Ovary (tissue), 9 donors: ENCODE data around the gene WDR4. TPM values are rescaled to one million over a fixed set of nuclear protein-coding genes. Genes with fewer than 3 reads are reported as not detected.

Experiments used
- DNase-seq, 5 donors: peaks; one replicate each; pipeline ENCODE4 v3.0.0-alpha.2; 2019 to 2020
- H3K27ac ChIP-seq, 2 donors: fragments of 200-600 bp; one replicate each; pipeline versions ENCODE4 v1.5.1 to v1.8.0; 2019 to 2022
- H3K27me3 ChIP-seq: fragments of 200-600 bp; one replicate; pipeline ENCODE4 v1.8.0; 2022
- H3K36me3 ChIP-seq: fragments of 200-600 bp; sonication (generic); one replicate; pipeline ENCODE4 v1.5.1; 2019
- H3K4me1 ChIP-seq: one replicate; pipeline ENCODE4 v1.8.1; 2013; ENCODE audit warnings: mild to moderate bottlenecking, moderate library complexity; ENCODE audit not compliant: insufficient read depth
- H3K4me3 ChIP-seq: fragments of 200-600 bp; sonication (generic); one replicate; pipeline ENCODE4 v1.5.1; 2017
- H3K9me3 ChIP-seq, 2 donors: fragments of 200-600 bp in 1 of 2; sonication (generic) in 1 of 2; one replicate each; pipeline versions ENCODE4 v1.5.1 to v1.8.1; 2013 to 2019; ENCODE audit warnings: mild to moderate bottlenecking in 1 of 2, moderate library complexity in 1 of 2
- EP300 ChIP-seq: sonication (generic); formaldehyde crosslinking; IDR thresholded peaks from one replicate; pipeline ENCODE4 v1.6.1; 2017; ENCODE audit warnings: antibody characterized with exemption
- POLR2A ChIP-seq: fragments of 450-650 bp; IDR thresholded peaks from one replicate; pipeline ENCODE4 v1.6.1; 2017; ENCODE audit warnings: antibody characterized with exemption, mild to moderate bottlenecking, moderate library complexity
- WGBS, 3 donors: extraction: QIAGEN DNeasy Blood & Tissue Kit in 1 of 3; methylation state at CpG; one replicate each; pipeline versions ENCODE4 v1.1.5 to v1.1.7; 2013 to 2017; 5-methylcytosine and 5-hydroxymethylcytosine counted together
- intact Hi-C, 4 donors: fragments of 100-400 bp; cut with DNase I; formaldehyde crosslinking; loops; one replicate each; pipeline versions ENCODE4 v1.11.0 to v1.15.1; 2022 to 2023
- polyA plus RNA-seq, 2 donors: library from polyadenylated mRNA; stranded (reverse); fragments of 200-250 nt in 1 of 2; fragments of 350-450 nt in 1 of 2; fragmentation: Illumina TruSeq in 1 of 2; extraction: RNeasy Lipid Tissue Mini Kit (QIAGEN cat#74804) in 1 of 2; gene quantifications; one replicate each; pipeline ENCODE4 v1.2.3, GENCODE V29; 2013 to 2014
- total RNA-seq, 7 donors: library from RNA; depleted of rRNA in 2 of 7; stranded (reverse); fragments of >200 nt in 2 of 7; fragmentation: NEBNext Ultra II Directional in 3 of 7; extraction: Animal tissue kit (Norgen Biotek cat#: 25700) in 3 of 7; gene quantifications; one replicate each; pipeline versions ENCODE4 v1.1.0 to v1.2.4, GENCODE V29; 2016 to 2023
- TF ChIP-seq, protein P1 (sequence below), 3 donors: fragments of 450-650 bp in 2 of 3; fragments of 200-600 bp in 1 of 3; IDR thresholded peaks; one replicate each; pipeline versions ENCODE4 v1.5.1 to v1.8.0; 2016 to 2022; ENCODE audit warnings: antibody characterized with exemption in 3 of 3, mild to moderate bottlenecking in 1 of 3
- donor health status: DM: no; HTN: no; CAD: no; lungs with moderate emphysema.
- donor health status: DM: no; HTN: no; CAD: no.
- donor health status: Bipolar disorder and iron deficiency.
- donor health status: DM: yes; HTN: yes; CAD: no.
- donor health status: DM: no; HTN: no; CAD: no.
- donor health status: DM: yes; HTN: yes; CAD: no.

Gene WDR4
- total and polyA plus RNA-seq, 9 donors, result 3.2 to 33.1 (median 15.7) TPM

DNA sequence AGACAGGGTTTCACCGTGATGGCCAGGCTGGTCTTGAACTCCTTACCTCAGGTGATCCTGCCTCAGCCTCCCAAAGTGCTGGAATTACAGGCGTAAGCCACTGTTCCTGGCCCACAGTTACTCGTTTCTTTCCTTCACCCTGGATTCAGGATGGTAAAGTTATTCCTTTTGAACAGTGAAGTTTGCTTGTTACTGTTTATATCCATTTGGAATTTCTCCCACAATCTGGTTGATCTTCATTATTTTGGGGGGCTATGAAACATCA lies 43.0 kb downstream of the WDR4 start:
- no peaks in the 10 kb centered on the region for H3K27me3 ChIP-seq
- DNase-seq, result no peak
- TF ChIP-seq, protein P1, sequence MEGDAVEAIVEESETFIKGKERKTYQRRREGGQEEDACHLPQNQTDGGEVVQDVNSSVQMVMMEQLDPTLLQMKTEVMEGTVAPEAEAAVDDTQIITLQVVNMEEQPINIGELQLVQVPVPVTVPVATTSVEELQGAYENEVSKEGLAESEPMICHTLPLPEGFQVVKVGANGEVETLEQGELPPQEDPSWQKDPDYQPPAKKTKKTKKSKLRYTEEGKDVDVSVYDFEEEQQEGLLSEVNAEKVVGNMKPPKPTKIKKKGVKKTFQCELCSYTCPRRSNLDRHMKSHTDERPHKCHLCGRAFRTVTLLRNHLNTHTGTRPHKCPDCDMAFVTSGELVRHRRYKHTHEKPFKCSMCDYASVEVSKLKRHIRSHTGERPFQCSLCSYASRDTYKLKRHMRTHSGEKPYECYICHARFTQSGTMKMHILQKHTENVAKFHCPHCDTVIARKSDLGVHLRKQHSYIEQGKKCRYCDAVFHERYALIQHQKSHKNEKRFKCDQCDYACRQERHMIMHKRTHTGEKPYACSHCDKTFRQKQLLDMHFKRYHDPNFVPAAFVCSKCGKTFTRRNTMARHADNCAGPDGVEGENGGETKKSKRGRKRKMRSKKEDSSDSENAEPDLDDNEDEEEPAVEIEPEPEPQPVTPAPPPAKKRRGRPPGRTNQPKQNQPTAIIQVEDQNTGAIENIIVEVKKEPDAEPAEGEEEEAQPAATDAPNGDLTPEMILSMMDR (IDR thresholded peaks at IDR 0.05), result no peak
- TF ChIP-seq POLR2A, result no peak
- no peak for TF ChIP-seq EP300
- 66 to 86% (median 77%) methylated on average over 3 of the region's 3 CpGs for WGBS, 3 donors
- intact Hi-C loops, result loop anchor here in 1 of 4 donors (10.0 kb wide), 1 partner anchor 682 kb away; no protein-coding TSS in a partner anchor
- H3K9me3 ChIP-seq, result no peaks in the 10 kb centered on the region
- H3K27ac ChIP-seq, result no peak overlapping the region
- peaks cover 2% of the 10 kb centered on the region for H3K4me1 ChIP-seq
- H3K4me3 ChIP-seq, result no peak overlapping the region
- no peaks in the 10 kb centered on the region for H3K36me3 ChIP-seq

DNA sequence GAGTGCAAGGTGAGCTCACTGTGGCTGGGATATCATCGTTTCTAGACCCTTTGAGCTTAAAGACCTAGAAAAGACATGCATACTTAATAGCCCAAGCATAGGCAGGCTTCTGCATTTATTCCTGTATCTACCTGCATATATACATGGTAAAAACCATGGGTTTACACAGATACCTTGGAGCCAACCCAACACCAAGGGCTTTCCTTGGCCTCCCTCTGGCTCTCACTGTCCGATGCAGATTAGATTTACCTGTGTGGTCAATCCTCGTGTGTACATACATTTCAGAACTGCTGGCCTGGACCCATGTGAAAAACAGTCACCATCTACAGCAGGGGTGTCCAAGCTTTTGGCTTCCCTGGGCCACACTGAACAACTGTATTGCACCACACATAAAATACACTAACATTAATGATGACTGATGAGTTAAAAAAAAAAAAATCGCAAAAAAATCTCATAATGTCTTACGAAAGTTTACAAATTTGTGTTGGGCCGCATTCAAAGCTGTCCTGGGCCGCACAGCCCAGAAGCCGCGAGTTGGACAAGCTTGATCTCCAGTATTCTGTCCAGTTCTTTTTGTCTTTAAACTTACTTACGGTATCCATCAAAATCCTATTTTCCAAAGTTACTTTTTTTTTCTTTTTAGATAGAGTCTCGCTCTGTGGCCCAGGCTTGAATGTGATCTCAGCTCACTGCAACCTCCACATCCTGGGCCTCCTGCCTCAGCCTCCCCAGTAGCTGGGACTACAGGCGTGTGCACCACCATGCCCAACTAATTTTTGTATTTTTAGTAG lies 43.5 kb downstream of the WDR4 start:
- intact Hi-C loops, result loop anchor here in 1 of 4 donors (10.0 kb wide), 1 partner anchor 681 kb away; no protein-coding TSS in a partner anchor
- WGBS, 3 donors, result 80 to 83% (median 80%) methylated on average over 12 of the region's 12 CpGs
- H3K4me1 ChIP-seq, result peaks cover 2% of the 10 kb centered on the region
- DNase-seq, result no peak
- H3K9me3 ChIP-seq, result no peaks in the 10 kb centered on the region
- H3K27ac ChIP-seq, result no peak overlapping the region
- H3K36me3 ChIP-seq, result no peaks in the 10 kb centered on the region
- H3K27me3 ChIP-seq, result no peaks in the 10 kb centered on the region
- TF ChIP-seq POLR2A (no peak), EP300 (no peak)
- TF ChIP-seq, protein P1 (IDR thresholded peaks at IDR 0.05), result no peak
- H3K4me3 ChIP-seq, result no peak overlapping the region

DNA sequence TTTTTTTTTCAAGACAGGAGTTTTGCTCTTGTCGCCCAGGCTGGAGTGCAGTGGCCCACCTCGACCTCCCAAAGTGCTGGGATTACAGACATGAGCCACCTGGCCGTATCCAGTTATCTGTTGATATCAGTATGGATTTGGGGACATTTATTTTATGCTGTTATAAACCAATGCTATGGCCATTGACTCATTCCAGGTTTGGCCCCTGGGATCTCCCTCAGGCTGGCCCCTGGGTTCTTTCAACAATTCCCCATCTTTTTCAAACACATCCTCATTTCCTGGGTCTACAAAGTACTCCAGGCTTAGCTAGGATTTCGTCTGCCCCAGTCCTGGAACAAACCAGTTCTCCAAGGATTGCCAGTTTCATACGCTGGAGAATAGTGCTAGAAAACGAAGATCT lies 44.1 kb downstream of the WDR4 start:
- no peak overlapping the region for H3K27ac ChIP-seq
- no peak overlapping the region for H3K4me3 ChIP-seq
- no peak for DNase-seq
- intact Hi-C loops, result loop anchor here in 1 of 4 donors (10.0 kb wide), 1 partner anchor 680 kb away; no protein-coding TSS in a partner anchor
- H3K27me3 ChIP-seq, result no peaks in the 10 kb centered on the region
- no peaks in the 10 kb centered on the region for H3K36me3 ChIP-seq
- TF ChIP-seq, protein P1 (IDR thresholded peaks at IDR 0.05), result no peak
- no peak for TF ChIP-seq POLR2A
- no peak for TF ChIP-seq EP300
- H3K4me1 ChIP-seq, result peaks cover 2% of the 10 kb centered on the region
- no peaks in the 10 kb centered on the region for H3K9me3 ChIP-seq
- 74 to 83% (median 78%) methylated on average over 6 of the region's 6 CpGs for WGBS, 3 donors

DNA sequence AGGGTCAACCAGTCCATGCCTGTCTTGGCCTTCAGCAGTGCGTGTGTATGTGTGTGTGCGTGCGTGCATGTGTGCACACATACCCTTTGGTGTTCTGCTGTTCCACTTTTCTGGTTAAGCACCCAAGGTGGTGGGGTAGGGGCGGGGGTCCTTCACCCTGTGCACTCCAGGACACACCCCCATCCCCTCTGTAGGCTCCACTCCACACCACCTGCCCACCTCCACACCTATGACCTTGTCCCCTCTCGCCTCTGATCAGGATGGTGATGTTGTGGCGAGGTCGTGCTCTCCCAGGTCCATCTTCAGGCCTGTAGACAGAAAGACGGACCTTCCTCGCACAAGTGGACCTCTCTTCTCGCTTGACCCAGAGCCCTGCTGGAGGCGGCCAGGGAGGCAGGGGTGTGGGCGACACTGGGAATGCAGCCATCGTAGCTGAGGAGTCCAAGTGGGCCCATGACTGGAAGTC lies 44.6 kb downstream of the WDR4 start:
- DNase-seq, result no peak
- H3K27ac ChIP-seq, result no peak overlapping the region
- no peaks in the 10 kb centered on the region for H3K9me3 ChIP-seq
- H3K27me3 ChIP-seq, result no peaks in the 10 kb centered on the region
- H3K36me3 ChIP-seq, result no peaks in the 10 kb centered on the region
- H3K4me3 ChIP-seq, result no peak overlapping the region
- peaks cover 2% of the 10 kb centered on the region for H3K4me1 ChIP-seq
- TF ChIP-seq, protein P1 (IDR thresholded peaks at IDR 0.05), result no peak
- TF ChIP-seq POLR2A (no peak), EP300 (no peak)
- 82 to 91% (median 85%) methylated on average over 13 of the region's 13 CpGs for WGBS, 3 donors
- intact Hi-C loops, result loop anchor here in 2 of 4 donors (5.0 to 10.0 kb wide), 2 partner anchors 232 to 680 kb away; no protein-coding TSS in a partner anchor
